WTC11 (cell line): ENCODE measurements around the gene IPP. TPM values are rescaled to one million over a fixed set of nuclear protein-coding genes. Genes with fewer than 3 reads are reported as not detected.

Experiments used
- ATAC-seq: fragments of 200-7000 bp; cut with Tn5 transposase; 2 replicates; pipeline ENCODE4 v1.10.0; 2021; ENCODE audit warnings: mild to moderate bottlenecking, moderate library complexity
- CTCF ChIA-PET: fragments of 300-600 bp; sonication (Branson Sonifier 250); formaldehyde crosslinking; loops from one replicate; lab custom pipeline; 2021; ENCODE audit warnings: antibody characterized with exemption; lab: Charles Lee
- POLR2A ChIA-PET: fragments of 350-600 bp; sonication (Branson Sonifier 250); formaldehyde crosslinking; loops from one replicate; lab custom pipeline; 2021; ENCODE audit warnings: antibody characterized with exemption; lab: Charles Lee
- DNase-seq: peaks from one replicate; pipeline ENCODE4 v3.0.0; 2021; ENCODE audit warnings: low spot score
- H3K27ac Mint-ChIP-seq: 2 replicates; pipeline ENCODE4 v1.8.0; 2021; ENCODE audit warnings: mixed read lengths
- H3K27me3 Mint-ChIP-seq: 2 replicates; pipeline ENCODE4 v1.8.0; 2021; ENCODE audit warnings: low read depth, mild to moderate bottlenecking, moderate library complexity, mixed read lengths
- H3K36me3 Mint-ChIP-seq: 2 replicates; pipeline ENCODE4 v1.8.0; 2021; ENCODE audit warnings: mixed read lengths
- H3K4me1 Mint-ChIP-seq: 2 replicates; pipeline ENCODE4 v1.8.0; 2022; ENCODE audit warnings: mixed read lengths
- H3K4me3 Mint-ChIP-seq: 2 replicates; pipeline ENCODE4 v1.8.0; 2021; ENCODE audit warnings: mild to moderate bottlenecking, moderate library complexity, mixed read lengths
- H3K9me3 Mint-ChIP-seq: 2 replicates; pipeline ENCODE4 v1.8.0; 2021; ENCODE audit warnings: mixed read lengths
- ATF1 ChIP-seq: sonication (generic); formaldehyde crosslinking; IDR thresholded peaks from 2 replicates; pipeline ENCODE4 v1.8.1; 2023; ENCODE audit warnings: mild to moderate bottlenecking, moderate library complexity, missing genetic modification reagents
- CREB1 ChIP-seq: sonication (generic); formaldehyde crosslinking; IDR thresholded peaks from 2 replicates; pipeline ENCODE4 v1.8.0; 2023; ENCODE audit warnings: mild to moderate bottlenecking, missing genetic modification reagents
- ETV6 ChIP-seq: sonication (generic); formaldehyde crosslinking; IDR thresholded peaks from 2 replicates; pipeline ENCODE4 v1.8.1; 2022; ENCODE audit warnings: mild to moderate bottlenecking, missing genetic modification reagents
- FOXP1 ChIP-seq: sonication (generic); formaldehyde crosslinking; IDR thresholded peaks from 2 replicates; pipeline ENCODE4 v1.8.0; 2022; ENCODE audit warnings: missing genetic modification reagents, mild to moderate bottlenecking, moderate library complexity, borderline replicate concordance
- NFE2L1 ChIP-seq: sonication (generic); formaldehyde crosslinking; IDR thresholded peaks from 2 replicates; pipeline ENCODE4 v1.8.1; 2023; ENCODE audit warnings: missing genetic modification reagents
- NFYB ChIP-seq: sonication (generic); formaldehyde crosslinking; conservative IDR thresholded peaks from 2 replicates; pipeline ENCODE4 v1.8.0; 2022; ENCODE audit warnings: low read depth, missing genetic modification reagents
- RORB ChIP-seq: fragments of 250-450 bp; sonication (Bioruptor Pico); IDR thresholded peaks from 2 replicates; pipeline ENCODE4 v1.9.0; 2021; ENCODE audit warnings: mild to moderate bottlenecking
- SOX15 ChIP-seq: fragments of 250-450 bp; sonication (Bioruptor Pico); IDR thresholded peaks from 2 replicates; pipeline ENCODE4 v1.9.0; 2021; ENCODE audit warnings: mild to moderate bottlenecking
- SP1 ChIP-seq: sonication (generic); formaldehyde crosslinking; conservative IDR thresholded peaks from 2 replicates; pipeline ENCODE4 v1.8.1; 2022; ENCODE audit warnings: missing genetic modification reagents
- ZNF232 ChIP-seq: sonication (generic); formaldehyde crosslinking; IDR thresholded peaks from 2 replicates; pipeline ENCODE4 v1.8.0; 2022; ENCODE audit warnings: mild to moderate bottlenecking, missing genetic modification reagents
- total RNA-seq: library from RNA; stranded (reverse); gene quantifications from 3 replicates; pipeline ENCODE4 v1.2.3, GENCODE V29; 2021
- TF ChIP-seq, protein P1 (sequence below): sonication (generic); formaldehyde crosslinking; IDR thresholded peaks from 2 replicates; pipeline ENCODE4 v1.8.0; 2022; ENCODE audit warnings: mild to moderate bottlenecking, missing genetic modification reagents
- TF ChIP-seq, protein P2 (sequence below): sonication (generic); formaldehyde crosslinking; IDR thresholded peaks from 2 replicates; pipeline ENCODE4 v1.8.1; 2023; ENCODE audit warnings: mild to moderate bottlenecking, missing genetic modification reagents, borderline replicate concordance
- TF ChIP-seq, protein P3 (sequence below): fragments of 250-450 bp; sonication (Bioruptor Pico); IDR thresholded peaks from 2 replicates; pipeline ENCODE4 v1.9.0; 2021; ENCODE audit warnings: mild to moderate bottlenecking, borderline replicate concordance
- TF ChIP-seq, protein P4 (sequence below): sonication (generic); formaldehyde crosslinking; IDR thresholded peaks from 2 replicates; pipeline ENCODE4 v1.8.1; 2023; ENCODE audit warnings: mild to moderate bottlenecking, missing genetic modification reagents
- TF ChIP-seq, protein P5 (sequence below): sonication (generic); formaldehyde crosslinking; IDR thresholded peaks from 2 replicates; pipeline ENCODE4 v1.8.1; 2023; ENCODE audit warnings: mild to moderate bottlenecking, missing genetic modification reagents
- TF ChIP-seq, protein P6 (sequence below): sonication (generic); formaldehyde crosslinking; IDR thresholded peaks from 2 replicates; pipeline ENCODE4 v1.8.0; 2022; ENCODE audit warnings: mild to moderate bottlenecking, missing genetic modification reagents
- TF ChIP-seq, protein P7 (sequence below): fragments of 250-450 bp; sonication (Bioruptor Pico); IDR thresholded peaks from 2 replicates; pipeline ENCODE4 v1.9.0; 2021; ENCODE audit warnings: mild to moderate bottlenecking
- TF ChIP-seq, protein P8 (sequence below): sonication (generic); formaldehyde crosslinking; IDR thresholded peaks from 2 replicates; pipeline ENCODE4 v1.8.1; 2023; ENCODE audit warnings: mild to moderate bottlenecking, moderate library complexity, missing genetic modification reagents

Gene IPP
- total RNA-seq, 1 experiment from 2014 or later: 6.3 TPM

DNA sequence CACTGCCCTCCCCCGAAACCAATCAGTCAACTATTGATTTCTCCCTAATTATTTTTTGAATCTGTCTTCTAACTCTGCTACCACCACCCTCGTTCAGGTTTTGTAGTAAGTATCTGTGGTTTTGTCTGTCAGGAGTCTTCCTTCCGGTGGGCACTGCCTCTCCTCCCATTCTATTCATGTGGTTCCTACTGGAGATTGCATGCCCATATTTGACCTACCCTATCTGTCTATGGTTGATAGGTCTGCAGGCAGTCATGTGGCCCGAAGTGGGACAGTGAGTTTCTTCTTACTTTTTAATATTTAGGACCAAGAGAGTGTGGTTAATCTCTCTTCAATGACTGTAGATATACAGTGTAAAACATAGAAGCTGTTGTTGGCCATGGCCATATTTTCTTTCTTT, 35.1 kb upstream of the IPP start:
- Mint-ChIP-seq H3K27ac (no peak overlapping the region), H3K36me3 (no peaks in the 10 kb centered on the region), H3K9me3 (no peaks in the 10 kb centered on the region), H3K4me3 (no peak overlapping the region), H3K27me3 (no peaks in the 10 kb centered on the region), H3K4me1 (no peaks in the 10 kb centered on the region)
- CTCF ChIA-PET: no interaction called here
- POLR2A ChIA-PET: no interaction called here
- TF ChIP-seq CREB1 (CRISPR knock-in tag): no peak
- TF ChIP-seq ETV6 (CRISPR knock-in tag): no peak
- TF ChIP-seq, protein P1, sequence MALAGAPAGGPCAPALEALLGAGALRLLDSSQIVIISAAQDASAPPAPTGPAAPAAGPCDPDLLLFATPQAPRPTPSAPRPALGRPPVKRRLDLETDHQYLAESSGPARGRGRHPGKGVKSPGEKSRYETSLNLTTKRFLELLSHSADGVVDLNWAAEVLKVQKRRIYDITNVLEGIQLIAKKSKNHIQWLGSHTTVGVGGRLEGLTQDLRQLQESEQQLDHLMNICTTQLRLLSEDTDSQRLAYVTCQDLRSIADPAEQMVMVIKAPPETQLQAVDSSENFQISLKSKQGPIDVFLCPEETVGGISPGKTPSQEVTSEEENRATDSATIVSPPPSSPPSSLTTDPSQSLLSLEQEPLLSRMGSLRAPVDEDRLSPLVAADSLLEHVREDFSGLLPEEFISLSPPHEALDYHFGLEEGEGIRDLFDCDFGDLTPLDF (CRISPR knock-in tag): no peak
- TF ChIP-seq, protein P2, sequence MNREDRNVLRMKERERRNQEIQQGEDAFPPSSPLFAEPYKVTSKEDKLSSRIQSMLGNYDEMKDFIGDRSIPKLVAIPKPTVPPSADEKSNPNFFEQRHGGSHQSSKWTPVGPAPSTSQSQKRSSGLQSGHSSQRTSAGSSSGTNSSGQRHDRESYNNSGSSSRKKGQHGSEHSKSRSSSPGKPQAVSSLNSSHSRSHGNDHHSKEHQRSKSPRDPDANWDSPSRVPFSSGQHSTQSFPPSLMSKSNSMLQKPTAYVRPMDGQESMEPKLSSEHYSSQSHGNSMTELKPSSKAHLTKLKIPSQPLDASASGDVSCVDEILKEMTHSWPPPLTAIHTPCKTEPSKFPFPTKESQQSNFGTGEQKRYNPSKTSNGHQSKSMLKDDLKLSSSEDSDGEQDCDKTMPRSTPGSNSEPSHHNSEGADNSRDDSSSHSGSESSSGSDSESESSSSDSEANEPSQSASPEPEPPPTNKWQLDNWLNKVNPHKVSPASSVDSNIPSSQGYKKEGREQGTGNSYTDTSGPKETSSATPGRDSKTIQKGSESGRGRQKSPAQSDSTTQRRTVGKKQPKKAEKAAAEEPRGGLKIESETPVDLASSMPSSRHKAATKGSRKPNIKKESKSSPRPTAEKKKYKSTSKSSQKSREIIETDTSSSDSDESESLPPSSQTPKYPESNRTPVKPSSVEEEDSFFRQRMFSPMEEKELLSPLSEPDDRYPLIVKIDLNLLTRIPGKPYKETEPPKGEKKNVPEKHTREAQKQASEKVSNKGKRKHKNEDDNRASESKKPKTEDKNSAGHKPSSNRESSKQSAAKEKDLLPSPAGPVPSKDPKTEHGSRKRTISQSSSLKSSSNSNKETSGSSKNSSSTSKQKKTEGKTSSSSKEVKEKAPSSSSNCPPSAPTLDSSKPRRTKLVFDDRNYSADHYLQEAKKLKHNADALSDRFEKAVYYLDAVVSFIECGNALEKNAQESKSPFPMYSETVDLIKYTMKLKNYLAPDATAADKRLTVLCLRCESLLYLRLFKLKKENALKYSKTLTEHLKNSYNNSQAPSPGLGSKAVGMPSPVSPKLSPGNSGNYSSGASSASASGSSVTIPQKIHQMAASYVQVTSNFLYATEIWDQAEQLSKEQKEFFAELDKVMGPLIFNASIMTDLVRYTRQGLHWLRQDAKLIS (CRISPR knock-in tag): no peak
- TF ChIP-seq ATF1 (CRISPR knock-in tag): no peak
- TF ChIP-seq, protein P3, sequence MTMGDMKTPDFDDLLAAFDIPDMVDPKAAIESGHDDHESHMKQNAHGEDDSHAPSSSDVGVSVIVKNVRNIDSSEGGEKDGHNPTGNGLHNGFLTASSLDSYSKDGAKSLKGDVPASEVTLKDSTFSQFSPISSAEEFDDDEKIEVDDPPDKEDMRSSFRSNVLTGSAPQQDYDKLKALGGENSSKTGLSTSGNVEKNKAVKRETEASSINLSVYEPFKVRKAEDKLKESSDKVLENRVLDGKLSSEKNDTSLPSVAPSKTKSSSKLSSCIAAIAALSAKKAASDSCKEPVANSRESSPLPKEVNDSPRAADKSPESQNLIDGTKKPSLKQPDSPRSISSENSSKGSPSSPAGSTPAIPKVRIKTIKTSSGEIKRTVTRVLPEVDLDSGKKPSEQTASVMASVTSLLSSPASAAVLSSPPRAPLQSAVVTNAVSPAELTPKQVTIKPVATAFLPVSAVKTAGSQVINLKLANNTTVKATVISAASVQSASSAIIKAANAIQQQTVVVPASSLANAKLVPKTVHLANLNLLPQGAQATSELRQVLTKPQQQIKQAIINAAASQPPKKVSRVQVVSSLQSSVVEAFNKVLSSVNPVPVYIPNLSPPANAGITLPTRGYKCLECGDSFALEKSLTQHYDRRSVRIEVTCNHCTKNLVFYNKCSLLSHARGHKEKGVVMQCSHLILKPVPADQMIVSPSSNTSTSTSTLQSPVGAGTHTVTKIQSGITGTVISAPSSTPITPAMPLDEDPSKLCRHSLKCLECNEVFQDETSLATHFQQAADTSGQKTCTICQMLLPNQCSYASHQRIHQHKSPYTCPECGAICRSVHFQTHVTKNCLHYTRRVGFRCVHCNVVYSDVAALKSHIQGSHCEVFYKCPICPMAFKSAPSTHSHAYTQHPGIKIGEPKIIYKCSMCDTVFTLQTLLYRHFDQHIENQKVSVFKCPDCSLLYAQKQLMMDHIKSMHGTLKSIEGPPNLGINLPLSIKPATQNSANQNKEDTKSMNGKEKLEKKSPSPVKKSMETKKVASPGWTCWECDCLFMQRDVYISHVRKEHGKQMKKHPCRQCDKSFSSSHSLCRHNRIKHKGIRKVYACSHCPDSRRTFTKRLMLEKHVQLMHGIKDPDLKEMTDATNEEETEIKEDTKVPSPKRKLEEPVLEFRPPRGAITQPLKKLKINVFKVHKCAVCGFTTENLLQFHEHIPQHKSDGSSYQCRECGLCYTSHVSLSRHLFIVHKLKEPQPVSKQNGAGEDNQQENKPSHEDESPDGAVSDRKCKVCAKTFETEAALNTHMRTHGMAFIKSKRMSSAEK (CRISPR knock-in tag): no peak
- TF ChIP-seq, protein P4, sequence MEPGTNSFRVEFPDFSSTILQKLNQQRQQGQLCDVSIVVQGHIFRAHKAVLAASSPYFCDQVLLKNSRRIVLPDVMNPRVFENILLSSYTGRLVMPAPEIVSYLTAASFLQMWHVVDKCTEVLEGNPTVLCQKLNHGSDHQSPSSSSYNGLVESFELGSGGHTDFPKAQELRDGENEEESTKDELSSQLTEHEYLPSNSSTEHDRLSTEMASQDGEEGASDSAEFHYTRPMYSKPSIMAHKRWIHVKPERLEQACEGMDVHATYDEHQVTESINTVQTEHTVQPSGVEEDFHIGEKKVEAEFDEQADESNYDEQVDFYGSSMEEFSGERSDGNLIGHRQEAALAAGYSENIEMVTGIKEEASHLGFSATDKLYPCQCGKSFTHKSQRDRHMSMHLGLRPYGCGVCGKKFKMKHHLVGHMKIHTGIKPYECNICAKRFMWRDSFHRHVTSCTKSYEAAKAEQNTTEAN (CRISPR knock-in tag): no peak
- TF ChIP-seq, protein P5, sequence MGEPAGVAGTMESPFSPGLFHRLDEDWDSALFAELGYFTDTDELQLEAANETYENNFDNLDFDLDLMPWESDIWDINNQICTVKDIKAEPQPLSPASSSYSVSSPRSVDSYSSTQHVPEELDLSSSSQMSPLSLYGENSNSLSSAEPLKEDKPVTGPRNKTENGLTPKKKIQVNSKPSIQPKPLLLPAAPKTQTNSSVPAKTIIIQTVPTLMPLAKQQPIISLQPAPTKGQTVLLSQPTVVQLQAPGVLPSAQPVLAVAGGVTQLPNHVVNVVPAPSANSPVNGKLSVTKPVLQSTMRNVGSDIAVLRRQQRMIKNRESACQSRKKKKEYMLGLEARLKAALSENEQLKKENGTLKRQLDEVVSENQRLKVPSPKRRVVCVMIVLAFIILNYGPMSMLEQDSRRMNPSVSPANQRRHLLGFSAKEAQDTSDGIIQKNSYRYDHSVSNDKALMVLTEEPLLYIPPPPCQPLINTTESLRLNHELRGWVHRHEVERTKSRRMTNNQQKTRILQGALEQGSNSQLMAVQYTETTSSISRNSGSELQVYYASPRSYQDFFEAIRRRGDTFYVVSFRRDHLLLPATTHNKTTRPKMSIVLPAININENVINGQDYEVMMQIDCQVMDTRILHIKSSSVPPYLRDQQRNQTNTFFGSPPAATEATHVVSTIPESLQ (CRISPR knock-in tag): no peak
- no peak for TF ChIP-seq RORB (CRISPR knock-in tag)
- DNase-seq: no peak
- no peak for ATAC-seq

DNA sequence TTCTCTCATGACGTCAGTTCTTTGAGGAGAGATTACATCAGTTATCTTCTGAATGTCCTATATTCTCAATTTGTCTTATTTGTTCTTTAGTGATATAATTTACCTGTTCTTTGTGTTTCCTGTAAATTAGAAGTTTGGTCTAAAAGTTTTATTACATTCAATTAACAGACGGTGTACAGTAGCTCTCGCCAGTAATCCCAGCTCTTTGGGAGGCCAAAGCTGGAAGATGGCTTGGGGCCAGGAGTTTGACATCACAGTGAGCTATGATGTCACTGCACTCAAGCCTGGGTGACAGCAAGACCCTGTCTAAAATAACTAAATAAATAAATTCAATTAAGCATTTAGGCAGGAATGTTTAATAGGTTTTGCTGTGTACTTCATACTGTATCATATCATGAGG, 25.3 kb upstream of the IPP start:
- POLR2A ChIA-PET: no interaction called here
- H3K27ac Mint-ChIP-seq: no peak overlapping the region
- DNase-seq (no peak), ATAC-seq (no peak)
- no peaks in the 10 kb centered on the region for H3K4me1 Mint-ChIP-seq
- H3K9me3 Mint-ChIP-seq: no peaks in the 10 kb centered on the region
- CTCF ChIA-PET: interaction anchor here (0.5 kb wide), 1 partner anchor 243 kb away, joined by 3 read pairs; no protein-coding TSS in a partner anchor
- no peaks in the 10 kb centered on the region for H3K36me3 Mint-ChIP-seq
- H3K27me3 Mint-ChIP-seq: no peaks in the 10 kb centered on the region
- H3K4me3 Mint-ChIP-seq: no peak overlapping the region
- TF ChIP-seq, protein P6, sequence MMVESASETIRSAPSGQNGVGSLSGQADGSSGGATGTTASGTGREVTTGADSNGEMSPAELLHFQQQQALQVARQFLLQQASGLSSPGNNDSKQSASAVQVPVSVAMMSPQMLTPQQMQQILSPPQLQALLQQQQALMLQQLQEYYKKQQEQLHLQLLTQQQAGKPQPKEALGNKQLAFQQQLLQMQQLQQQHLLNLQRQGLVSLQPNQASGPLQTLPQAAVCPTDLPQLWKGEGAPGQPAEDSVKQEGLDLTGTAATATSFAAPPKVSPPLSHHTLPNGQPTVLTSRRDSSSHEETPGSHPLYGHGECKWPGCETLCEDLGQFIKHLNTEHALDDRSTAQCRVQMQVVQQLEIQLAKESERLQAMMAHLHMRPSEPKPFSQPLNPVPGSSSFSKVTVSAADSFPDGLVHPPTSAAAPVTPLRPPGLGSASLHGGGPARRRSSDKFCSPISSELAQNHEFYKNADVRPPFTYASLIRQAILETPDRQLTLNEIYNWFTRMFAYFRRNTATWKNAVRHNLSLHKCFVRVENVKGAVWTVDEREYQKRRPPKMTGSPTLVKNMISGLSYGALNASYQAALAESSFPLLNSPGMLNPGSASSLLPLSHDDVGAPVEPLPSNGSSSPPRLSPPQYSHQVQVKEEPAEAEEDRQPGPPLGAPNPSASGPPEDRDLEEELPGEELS (CRISPR knock-in tag): no peak
- no peak for TF ChIP-seq ZNF232 (CRISPR knock-in tag)
- TF ChIP-seq SP1 (CRISPR knock-in tag): no peak
- TF ChIP-seq NFYB (CRISPR knock-in tag): no peak
- TF ChIP-seq, protein P7, sequence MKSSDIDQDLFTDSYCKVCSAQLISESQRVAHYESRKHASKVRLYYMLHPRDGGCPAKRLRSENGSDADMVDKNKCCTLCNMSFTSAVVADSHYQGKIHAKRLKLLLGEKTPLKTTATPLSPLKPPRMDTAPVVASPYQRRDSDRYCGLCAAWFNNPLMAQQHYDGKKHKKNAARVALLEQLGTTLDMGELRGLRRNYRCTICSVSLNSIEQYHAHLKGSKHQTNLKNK (CRISPR knock-in tag): no peak
- no peak for TF ChIP-seq FOXP1 (CRISPR knock-in tag)
- TF ChIP-seq, protein P8, sequence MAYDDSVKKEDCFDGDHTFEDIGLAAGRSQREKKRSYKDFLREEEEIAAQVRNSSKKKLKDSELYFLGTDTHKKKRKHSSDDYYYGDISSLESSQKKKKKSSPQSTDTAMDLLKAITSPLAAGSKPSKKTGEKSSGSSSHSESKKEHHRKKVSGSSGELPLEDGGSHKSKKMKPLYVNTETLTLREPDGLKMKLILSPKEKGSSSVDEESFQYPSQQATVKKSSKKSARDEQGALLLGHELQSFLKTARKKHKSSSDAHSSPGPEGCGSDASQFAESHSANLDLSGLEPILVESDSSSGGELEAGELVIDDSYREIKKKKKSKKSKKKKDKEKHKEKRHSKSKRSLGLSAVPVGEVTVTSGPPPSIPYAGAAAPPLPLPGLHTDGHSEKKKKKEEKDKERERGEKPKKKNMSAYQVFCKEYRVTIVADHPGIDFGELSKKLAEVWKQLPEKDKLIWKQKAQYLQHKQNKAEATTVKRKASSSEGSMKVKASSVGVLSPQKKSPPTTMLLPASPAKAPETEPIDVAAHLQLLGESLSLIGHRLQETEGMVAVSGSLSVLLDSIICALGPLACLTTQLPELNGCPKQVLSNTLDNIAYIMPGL (CRISPR knock-in tag): no peak
- no peak for TF ChIP-seq NFE2L1 (CRISPR knock-in tag)
- no peak for TF ChIP-seq SOX15
